ENCODE results near the gene TBX20.
"Not testable (repeated sequence)": the region's sequence is repeated elsewhere in the genome, so short reads cannot be mapped to it uniquely, and the experiment has no call there.

GRCh38 chr7:35202353-35202752 is 51.5 kb downstream of the TBX20 start:
- TF ChIP-seq CTCF (IDR thresholded peaks at IDR 0.05; ENCODE audit: poor library complexity); EZH2 (IDR thresholded peaks at IDR 0.05; ENCODE audit: borderline replicate concordance): not testable (repeated sequence)

Measured in hepatocyte (in vitro differentiated cells).